Measurements from ENCODE around the gene ATOX1. TPM values are rescaled to one million over a fixed set of nuclear protein-coding genes. Genes with fewer than 3 reads are reported as not detected.

Gene ATOX1
- total and polyA plus RNA-seq, 9 of the 15 experiments (the other 6 are each of a cell fraction or from before 2014, with no cell fraction given): 59.2 to 318 (median 86.2) TPM

- Histone ChIP-seq H3K9me1 (ENCODE audit: control insufficient read depth, insufficient read depth, low read length) (no peaks in the 10 kb centered on the region), H3K9me3 (replicated peaks; ENCODE audit: control insufficient read depth, insufficient read depth, low read depth, low read length) (no peaks in the 10 kb centered on the region), H3K36me3 (ENCODE audit: control insufficient read depth, insufficient read depth, low read length) (peaks cover 100% of the 10 kb centered on the region), H3K9ac (ENCODE audit: insufficient read depth in 1 of 2, low read depth in 2 of 2, low read length in 2 of 2) (no peak overlapping the region), H3K27me3 (ENCODE audit: control insufficient read depth in 2 of 2, insufficient read depth in 2 of 2, low read length in 2 of 2) (no peaks in the 10 kb centered on the region), H2AFZ (ENCODE audit: low read depth, low read length) (no peak overlapping the region), H3K4me2 (ENCODE audit: insufficient read depth, low read length) (no peak overlapping the region), H3K79me2 (ENCODE audit: control insufficient read depth, insufficient read depth, low read length) (peaks cover 79% of the 10 kb centered on the region), H3K4me1 (replicated peaks in 1 of 2; ENCODE audit: control insufficient read depth in 2 of 2, insufficient read depth in 2 of 2, low read length in 2 of 2) (no peaks in the 10 kb centered on the region), H3K4me3 (no peak overlapping the region), H3K27ac (ENCODE audit: extremely low read depth, low read depth, low read length) (no peak overlapping the region), H4K20me1 (replicated peaks; ENCODE audit: control insufficient read depth, insufficient read depth, low read length) (no peaks in the 10 kb centered on the region; the same call in 1 of the 2 replicates)
- FAIRE-seq: no peak
- 90% methylated on average over 1 of the region's 1 CpG for WGBS (ENCODE audit: insufficient coverage, low coverage, missing lambda C conversion rate)
- BruUV-seq (replicated peaks): no TSS peak
- intact Hi-C loops (cut with micrococcal nuclease) (no loop called here), in situ Hi-C loops (cut with MboI) (no loop called here)
- ATAC-seq: no peak
- no peak for DNase-seq (ENCODE audit: extremely low read depth in 1 of 4, low spot score in 3 of 4)
- CTCF ChIA-PET (ENCODE audit: low intra/inter-chr PET ratio): no interaction called here
- POLR2A ChIA-PET: no interaction called here
- no peak for TF ChIP-seq NELFE (IDR thresholded peaks at IDR 0.05; ENCODE audit: insufficient read depth, insufficient read length)
- TF ChIP-seq ZNF695 (CRISPR knock-in tag; IDR thresholded peaks at IDR 0.05): no peak
- TF ChIP-seq ZNF512 (tag; IDR thresholded peaks at IDR 0.05): no peak
- TF ChIP-seq TRIM24 (IDR thresholded peaks at IDR 0.05): no peak
- TF ChIP-seq GTF2F1 (IDR thresholded peaks at IDR 0.05; ENCODE audit: low read depth, low read length): no peak
- TF ChIP-seq CREB5 (CRISPR knock-in tag; IDR thresholded peaks at IDR 0.05): no peak
- no peak for TF ChIP-seq ARID1B (IDR thresholded peaks at IDR 0.05)
- TF ChIP-seq FOXP1 (CRISPR knock-in tag; IDR thresholded peaks at IDR 0.05): no peak
- no peak for TF ChIP-seq ZNF318 (IDR thresholded peaks at IDR 0.05; ENCODE audit: borderline replicate concordance in 1 of 2, low read depth in 1 of 2)
Observed at GRCh38 chr5:151795426-151795825, 37.0 kb upstream of the ATOX1 start.
